Uterus (tissue), 4 donors: ENCODE data around the gene FJX1. TPM values are rescaled to one million over a fixed set of nuclear protein-coding genes. Genes with fewer than 3 reads are reported as not detected.

Experiments used
- DNase-seq, 2 donors: peaks; one replicate each; pipeline ENCODE4 v3.0.0-alpha.2; 2019 to 2020
- H3K27ac ChIP-seq, 2 donors: fragments of 200-600 bp; sonication (generic); 1 replicate in 1 of 2; 2 replicates in 1 of 2; pipeline ENCODE4 v1.5.1; 2016 to 2018
- H3K27me3 ChIP-seq, 2 donors: fragments of 200-600 bp; sonication (generic); one replicate each; pipeline ENCODE4 v1.5.1; 2018 to 2019; ENCODE audit warnings: control low read depth in 1 of 2
- H3K36me3 ChIP-seq, 2 donors: fragments of 200-600 bp; sonication (generic); one replicate each; pipeline ENCODE4 v1.5.1; 2019; ENCODE audit warnings: control low read depth in 1 of 2
- H3K4me1 ChIP-seq, 2 donors: fragments of 200-600 bp; sonication (generic); one replicate each; pipeline ENCODE4 v1.5.1; 2018 to 2019; ENCODE audit warnings: control low read depth in 1 of 2
- H3K4me3 ChIP-seq, 2 donors: fragments of 200-600 bp; sonication (generic); 1 replicate in 1 of 2; 2 replicates in 1 of 2; pipeline ENCODE4 v1.5.1; 2018 to 2019; ENCODE audit warnings: mild to moderate bottlenecking in 1 of 2
- H3K9me3 ChIP-seq, 2 donors: fragments of 200-600 bp; sonication (generic); one replicate each; pipeline ENCODE4 v1.5.1; 2019; ENCODE audit warnings: control low read depth in 1 of 2
- POLR2A ChIP-seq, 2 donors: fragments of 450-650 bp; IDR thresholded peaks; one replicate each; pipeline ENCODE4 v1.6.1; 2016; ENCODE audit warnings: antibody characterized with exemption in 2 of 2, mild to moderate bottlenecking in 1 of 2, moderate library complexity in 1 of 2
- intact Hi-C: fragments of 100-400 bp; cut with DNase I; formaldehyde crosslinking; loops from one replicate; pipeline ENCODE4 v1.15.1; 2023; ENCODE audit warnings: low total_unique reads
- total RNA-seq, 4 donors: library from RNA; depleted of rRNA in 3 of 4; stranded (reverse); fragments of >200 nt in 3 of 4; gene quantifications; one replicate each; pipeline versions ENCODE4 v1.1.0 to v1.2.4, GENCODE V29; 2014 to 2023
- TF ChIP-seq, protein P1 (sequence below), 4 experiments: fragments of 200-600 bp in 2 of 4; fragments of 450-650 bp in 2 of 4; sonication (generic) in 2 of 4; IDR thresholded peaks; one replicate each; pipeline ENCODE4 v1.5.1; 2016 to 2019; ENCODE audit warnings: antibody characterized with exemption in 4 of 4, mild to moderate bottlenecking in 2 of 4, moderate library complexity in 1 of 4
- donor health status: DM: yes; HTN: yes; CAD: no.

The FJX1 gene
- total RNA-seq, 4 donors from 2014 or later: 2.1 to 48.5 (median 5.6) TPM

- no peak for TF ChIP-seq POLR2A (IDR thresholded peaks at IDR 0.05)
- TF ChIP-seq, protein P1, sequence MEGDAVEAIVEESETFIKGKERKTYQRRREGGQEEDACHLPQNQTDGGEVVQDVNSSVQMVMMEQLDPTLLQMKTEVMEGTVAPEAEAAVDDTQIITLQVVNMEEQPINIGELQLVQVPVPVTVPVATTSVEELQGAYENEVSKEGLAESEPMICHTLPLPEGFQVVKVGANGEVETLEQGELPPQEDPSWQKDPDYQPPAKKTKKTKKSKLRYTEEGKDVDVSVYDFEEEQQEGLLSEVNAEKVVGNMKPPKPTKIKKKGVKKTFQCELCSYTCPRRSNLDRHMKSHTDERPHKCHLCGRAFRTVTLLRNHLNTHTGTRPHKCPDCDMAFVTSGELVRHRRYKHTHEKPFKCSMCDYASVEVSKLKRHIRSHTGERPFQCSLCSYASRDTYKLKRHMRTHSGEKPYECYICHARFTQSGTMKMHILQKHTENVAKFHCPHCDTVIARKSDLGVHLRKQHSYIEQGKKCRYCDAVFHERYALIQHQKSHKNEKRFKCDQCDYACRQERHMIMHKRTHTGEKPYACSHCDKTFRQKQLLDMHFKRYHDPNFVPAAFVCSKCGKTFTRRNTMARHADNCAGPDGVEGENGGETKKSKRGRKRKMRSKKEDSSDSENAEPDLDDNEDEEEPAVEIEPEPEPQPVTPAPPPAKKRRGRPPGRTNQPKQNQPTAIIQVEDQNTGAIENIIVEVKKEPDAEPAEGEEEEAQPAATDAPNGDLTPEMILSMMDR (IDR thresholded peaks at IDR 0.05): no peak
- Histone ChIP-seq H3K36me3 (no peaks in the 10 kb centered on the region), H3K4me1 (no peaks in the 10 kb centered on the region), H3K27ac (no peak overlapping the region), H3K4me3 (no peak overlapping the region), H3K9me3 (no peaks in the 10 kb centered on the region), H3K27me3 (no peaks in the 10 kb centered on the region)
- intact Hi-C loops: loop anchor here (5.0 kb wide), 2 partner anchors 512 to 642 kb away; no protein-coding TSS in a partner anchor
- DNase-seq: no peak
These were observed 3.2 kb upstream of the FJX1 start for GRCh38 chr11:35614939-35615569.

GRCh38 chr11:35615921-35616900, 2.0 kb upstream of the FJX1 start:
- no peaks in the 10 kb centered on the region for H3K9me3 ChIP-seq
- no peak for TF ChIP-seq POLR2A (IDR thresholded peaks at IDR 0.05)
- TF ChIP-seq, protein P1 (IDR thresholded peaks at IDR 0.05): peak; percentile 77 to 84 (median 82)
- H3K27me3 ChIP-seq: no peaks in the 10 kb centered on the region
- no peaks in the 10 kb centered on the region for H3K36me3 ChIP-seq
- DNase-seq: peak in 1 of 2 donors; percentile 28
- H3K4me1 ChIP-seq: no peaks in the 10 kb centered on the region
- no peak overlapping the region for H3K4me3 ChIP-seq
- H3K27ac ChIP-seq: peak overlapping the region in 1 of 2 donors; percentile 15
- intact Hi-C loops: loop anchor here (5.0 kb wide), 2 partner anchors 511 to 641 kb away; no protein-coding TSS in a partner anchor

- no peak for TF ChIP-seq POLR2A (IDR thresholded peaks at IDR 0.05)
- TF ChIP-seq, protein P1 (IDR thresholded peaks at IDR 0.05): no peak
- Histone ChIP-seq H3K4me3 (peak overlapping the region in 1 of 2 donors; percentile 56), H3K9me3 (no peaks in the 10 kb centered on the region), H3K4me1 (no peaks in the 10 kb centered on the region), H3K36me3 (no peaks in the 10 kb centered on the region), H3K27ac (peak overlapping the region; percentile 82 to 92), H3K27me3 (no peaks in the 10 kb centered on the region)
- intact Hi-C loops: loop anchor here (5.0 kb wide), 2 partner anchors 510 to 640 kb away; no protein-coding TSS in a partner anchor
- no peak for DNase-seq
These were observed 959 bp upstream of the FJX1 start for GRCh38 chr11:35617316-35617686.

DNA sequence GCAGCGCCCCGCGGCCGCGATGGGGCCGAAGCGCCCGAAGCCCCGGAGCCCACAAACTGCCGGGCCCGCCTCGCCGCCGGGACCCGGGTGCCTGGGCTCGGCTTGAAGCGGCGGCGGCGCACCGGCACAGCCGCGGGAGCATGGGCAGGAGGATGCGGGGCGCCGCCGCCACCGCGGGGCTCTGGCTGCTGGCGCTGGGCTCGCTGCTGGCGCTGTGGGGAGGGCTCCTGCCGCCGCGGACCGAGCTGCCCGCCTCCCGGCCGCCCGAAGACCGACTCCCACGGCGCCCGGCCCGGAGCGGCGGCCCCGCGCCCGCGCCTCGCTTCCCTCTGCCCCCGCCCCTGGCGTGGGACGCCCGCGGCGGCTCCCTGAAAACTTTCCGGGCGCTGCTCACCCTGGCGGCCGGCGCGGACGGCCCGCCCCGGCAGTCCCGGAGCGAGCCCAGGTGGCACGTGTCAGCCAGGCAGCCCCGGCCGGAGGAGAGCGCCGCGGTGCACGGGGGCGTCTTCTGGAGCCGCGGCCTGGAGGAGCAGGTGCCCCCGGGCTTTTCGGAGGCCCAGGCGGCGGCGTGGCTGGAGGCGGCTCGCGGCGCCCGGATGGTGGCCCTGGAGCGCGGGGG, 346 bp downstream of the FJX1 start:
- intact Hi-C loops: loop anchor here (5.0 kb wide), 2 partner anchors 509 to 639 kb away; no protein-coding TSS in a partner anchor
- no peaks in the 10 kb centered on the region for H3K36me3 ChIP-seq
- no peaks in the 10 kb centered on the region for H3K27me3 ChIP-seq
- no peaks in the 10 kb centered on the region for H3K4me1 ChIP-seq
- H3K27ac ChIP-seq: peak overlapping the region; percentile 82 to 92
- TF ChIP-seq, protein P1 (IDR thresholded peaks at IDR 0.05): peak in 2 of 4 experiments; percentile 2 to 27
- no peak for TF ChIP-seq POLR2A (IDR thresholded peaks at IDR 0.05)
- no peaks in the 10 kb centered on the region for H3K9me3 ChIP-seq
- H3K4me3 ChIP-seq: peak overlapping the region; percentile 38 to 56
- DNase-seq: peak; percentile 25 to 48
